DMS153 treated with DMSO at 0.1 percent for 48 hours (cell line): ENCODE results near the gene ORAI3.
A peak's percentile ranks its signal among the peaks of the same experiment; 100 is the strongest.

Experiments
- DNase-seq: peaks from one replicate; lab custom pipeline; 2025; ENCODE audit not compliant: unreplicated experiment; lab: John Stamatoyannopoulos, UW

ORAI3 gene

DNA sequence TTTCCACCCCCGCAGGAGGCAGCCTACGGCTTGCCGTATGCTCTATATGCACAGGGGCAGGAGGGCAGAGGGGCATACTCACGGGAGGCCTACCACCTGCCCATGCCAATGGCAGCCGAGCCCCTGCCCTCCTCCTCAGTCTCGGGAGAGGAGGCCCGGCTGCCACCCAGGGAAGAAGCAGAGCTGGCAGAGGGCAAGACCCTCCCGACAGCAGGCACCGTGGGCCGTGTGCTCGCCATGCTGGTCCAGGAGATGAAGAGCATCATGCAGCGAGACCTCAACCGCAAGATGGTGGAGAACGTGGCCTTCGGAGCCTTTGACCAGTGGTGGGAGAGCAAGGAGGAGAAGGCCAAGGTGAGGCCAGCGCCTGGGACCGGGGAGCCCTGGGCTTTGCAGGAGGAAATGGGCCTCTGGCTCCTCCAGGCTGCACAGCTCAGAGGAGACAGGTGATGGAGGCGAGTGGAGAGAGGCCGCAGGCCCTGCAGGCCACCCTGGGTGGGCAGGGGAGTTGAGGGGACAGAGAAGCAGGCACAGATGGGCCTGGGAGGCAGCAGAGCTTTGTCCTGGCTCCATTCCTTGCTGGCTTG lies 17.3 kb downstream of the ORAI3 start:
- DNase-seq: no peak

DNA sequence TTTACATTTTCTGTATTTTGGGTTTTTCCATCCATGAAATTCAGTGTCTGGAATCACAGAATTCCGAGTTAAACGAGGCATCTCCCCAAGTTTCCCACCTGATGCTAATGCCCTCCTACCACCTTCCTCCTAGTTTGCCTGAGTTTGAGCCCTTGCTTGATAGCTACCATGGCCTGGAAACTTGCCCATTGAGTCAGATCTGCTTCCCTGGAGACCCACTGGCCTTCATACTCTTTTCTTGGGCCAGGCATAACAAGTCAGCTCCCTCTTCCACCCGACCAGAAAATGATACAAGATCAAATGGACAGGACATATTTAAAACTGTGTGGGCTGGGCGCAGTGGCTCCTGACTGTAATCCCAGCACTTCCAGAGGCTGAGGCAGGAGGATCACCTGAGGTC lies 18.9 kb downstream of the ORAI3 start:
- DNase-seq: no peak

DNA sequence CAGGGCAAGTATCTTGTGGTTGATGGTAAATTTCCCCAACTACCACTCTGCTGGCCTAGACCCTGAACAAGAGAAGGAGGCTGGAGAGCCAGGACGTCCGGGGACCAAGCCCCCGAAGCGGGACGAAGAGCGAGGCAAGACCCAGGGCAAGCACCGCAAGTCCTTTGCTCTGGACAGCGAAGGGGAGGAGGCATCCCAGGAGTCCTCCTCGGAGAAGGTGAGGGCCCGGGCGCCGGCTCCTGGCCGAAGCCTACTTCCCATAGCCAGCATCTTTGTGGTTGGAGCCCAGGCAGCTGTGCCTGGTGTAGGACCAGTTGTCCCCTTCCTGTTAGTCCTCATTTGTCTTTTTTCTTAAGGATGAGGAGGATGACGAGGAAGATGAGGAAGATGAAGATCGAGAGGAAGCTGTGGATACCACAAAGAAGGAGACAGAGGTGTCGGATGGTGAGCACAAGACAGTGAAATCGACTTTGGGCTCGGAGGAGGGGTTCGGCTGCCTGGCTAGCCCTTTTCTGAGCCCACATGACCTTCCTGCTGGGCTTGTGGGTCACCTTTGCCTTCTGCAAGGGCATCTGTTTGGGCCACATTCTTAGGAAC lies 20.5 kb downstream of the ORAI3 start:
- no peak for DNase-seq

DNA sequence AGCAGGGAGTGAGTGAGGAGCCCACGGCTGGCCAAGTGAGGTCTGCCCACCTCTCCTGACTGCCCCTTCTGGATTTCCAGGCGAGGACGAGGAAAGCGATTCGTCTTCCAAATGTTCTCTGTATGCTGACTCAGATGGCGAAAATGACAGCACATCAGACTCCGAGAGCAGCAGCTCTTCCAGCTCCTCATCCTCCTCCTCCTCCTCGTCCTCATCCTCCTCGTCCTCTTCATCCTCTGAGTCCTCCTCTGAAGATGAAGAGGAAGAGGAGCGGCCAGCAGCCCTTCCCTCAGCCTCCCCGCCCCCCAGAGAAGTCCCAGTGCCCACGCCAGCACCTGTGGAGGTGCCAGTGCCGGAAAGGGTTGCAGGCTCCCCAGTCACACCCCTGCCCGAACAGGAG lies 22.4 kb downstream of the ORAI3 start:
- DNase-seq: no peak

DNA sequence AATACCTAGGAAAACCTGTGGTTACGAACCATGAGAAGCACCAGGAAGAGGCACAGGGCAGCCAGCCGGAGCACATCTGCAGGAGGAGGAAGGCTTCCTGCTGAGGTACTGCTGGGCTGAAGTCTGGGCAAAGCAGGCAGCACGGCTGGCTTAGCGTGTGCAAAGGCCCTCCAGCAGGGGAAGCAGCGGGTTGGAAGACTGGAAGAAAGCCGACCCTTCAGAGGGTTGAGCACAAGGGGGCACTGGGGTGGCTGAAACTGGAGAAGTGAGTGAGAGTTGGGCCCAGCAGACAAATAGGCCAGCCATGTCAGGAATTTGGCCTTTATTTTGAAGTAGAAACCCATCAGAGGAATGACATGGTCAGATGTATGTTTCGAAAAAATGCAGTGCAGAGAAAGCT lies 24.0 kb downstream of the ORAI3 start:
- no peak for DNase-seq

DNA sequence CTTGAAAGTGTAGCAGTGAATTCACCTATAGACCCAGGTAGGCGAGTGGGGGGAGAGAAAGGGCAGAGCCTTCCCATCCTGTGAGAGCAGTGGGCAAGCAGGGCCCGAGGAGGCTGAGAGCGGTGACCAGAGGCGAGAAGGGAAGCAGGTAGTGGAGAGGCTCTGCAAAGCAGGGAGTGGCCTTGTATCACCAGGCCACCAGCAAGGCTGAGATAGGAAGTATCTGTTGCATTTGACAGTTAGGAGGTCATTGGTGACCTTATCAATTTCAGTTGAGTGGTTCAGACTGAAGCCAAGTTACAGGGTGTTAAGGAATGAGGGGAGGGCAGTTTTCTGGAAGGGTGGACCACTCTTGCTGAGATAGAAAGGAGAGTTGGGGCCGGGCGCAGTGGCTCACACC lies 25.5 kb downstream of the ORAI3 start:
- DNase-seq: no peak

DNA sequence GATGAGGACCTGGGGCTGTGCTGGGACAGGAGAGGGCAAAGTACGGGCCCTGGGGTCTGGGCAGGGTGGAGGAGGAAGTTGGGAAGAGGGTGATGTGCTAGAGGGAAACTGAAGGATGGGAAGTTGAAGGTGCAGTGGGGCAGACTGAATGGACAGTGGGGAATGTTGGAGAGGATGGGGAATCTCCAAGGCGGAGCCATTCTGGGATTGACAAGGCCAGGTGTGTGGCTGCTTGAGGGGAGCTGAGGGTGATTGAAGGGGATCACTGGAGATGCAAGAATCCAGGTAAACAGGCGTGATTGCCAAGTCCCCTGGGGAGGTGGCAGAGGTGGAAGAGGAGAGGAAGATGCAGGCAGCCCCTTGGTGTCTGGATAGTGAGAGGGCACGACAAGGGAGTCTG lies 27.6 kb downstream of the ORAI3 start:
- no peak for DNase-seq

DNA sequence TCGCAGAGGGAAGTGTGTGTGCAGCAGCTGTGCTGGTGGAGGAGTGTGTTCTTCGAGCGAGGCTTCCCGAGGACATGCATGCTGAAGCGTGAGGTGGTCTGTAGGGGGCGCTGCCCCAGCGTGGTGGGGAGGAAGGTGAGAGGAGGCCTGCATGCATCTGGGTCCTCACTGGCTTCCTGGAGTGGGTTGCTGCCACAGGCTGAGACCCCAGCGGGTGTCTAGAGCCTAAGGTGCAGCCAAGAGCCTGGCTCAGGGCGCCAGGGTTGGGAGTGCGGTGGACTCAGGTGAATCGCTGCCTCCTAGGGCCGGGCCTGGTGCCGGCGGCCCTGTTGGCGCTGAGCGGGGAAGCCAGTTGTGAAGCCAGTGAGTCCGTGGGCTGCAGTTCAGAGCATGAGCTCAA lies 28.6 kb downstream of the ORAI3 start:
- no peak for DNase-seq

DNA sequence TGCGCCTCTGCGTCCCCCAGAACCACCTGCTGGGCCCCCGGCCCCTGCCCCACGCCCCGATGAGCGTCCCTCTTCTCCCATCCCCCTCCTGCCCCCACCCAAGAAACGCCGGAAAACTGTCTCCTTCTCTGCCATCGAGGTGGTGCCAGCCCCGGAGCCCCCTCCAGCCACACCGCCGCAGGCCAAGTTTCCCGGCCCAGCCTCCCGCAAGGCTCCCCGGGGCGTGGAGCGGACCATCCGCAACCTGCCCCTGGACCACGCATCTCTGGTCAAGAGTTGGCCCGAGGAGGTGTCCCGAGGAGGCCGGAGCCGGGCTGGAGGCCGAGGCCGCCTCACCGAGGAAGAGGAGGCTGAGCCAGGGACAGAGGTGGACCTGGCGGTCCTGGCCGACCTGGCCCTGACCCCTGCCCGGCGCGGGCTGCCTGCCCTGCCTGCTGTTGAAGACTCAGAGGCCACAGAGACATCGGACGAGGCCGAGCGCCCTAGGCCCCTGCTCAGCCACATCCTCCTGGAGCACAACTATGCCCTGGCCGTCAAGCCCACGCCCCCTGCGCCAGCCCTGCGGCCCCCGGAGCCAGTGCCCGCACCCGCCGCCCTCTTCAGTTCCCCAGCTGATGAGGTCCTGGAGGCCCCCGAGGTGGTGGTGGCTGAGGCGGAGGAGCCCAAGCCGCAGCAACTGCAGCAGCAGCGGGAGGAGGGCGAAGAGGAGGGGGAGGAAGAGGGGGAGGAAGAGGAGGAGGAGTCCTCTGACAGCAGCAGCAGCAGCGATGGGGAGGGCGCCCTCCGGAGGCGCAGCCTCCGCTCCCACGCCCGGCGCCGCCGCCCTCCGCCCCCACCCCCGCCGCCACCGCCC lies 30.5 kb downstream of the ORAI3 start:
- no peak for DNase-seq

DNA sequence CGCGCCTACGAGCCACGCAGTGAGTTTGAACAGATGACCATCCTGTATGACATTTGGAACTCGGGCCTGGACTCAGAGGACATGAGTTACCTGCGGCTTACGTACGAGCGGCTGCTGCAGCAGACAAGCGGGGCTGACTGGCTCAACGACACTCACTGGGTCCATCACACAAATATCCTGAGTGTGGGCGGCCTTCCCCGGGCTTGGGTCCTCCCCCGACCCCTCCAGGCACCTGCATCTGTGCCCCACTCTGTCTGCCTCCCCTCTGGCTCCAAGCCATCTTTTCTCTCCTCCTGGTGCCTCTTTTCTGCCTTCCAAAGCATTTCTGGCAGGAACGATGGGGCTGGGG lies 31.1 kb downstream of the ORAI3 start:
- no peak for DNase-seq

DNA sequence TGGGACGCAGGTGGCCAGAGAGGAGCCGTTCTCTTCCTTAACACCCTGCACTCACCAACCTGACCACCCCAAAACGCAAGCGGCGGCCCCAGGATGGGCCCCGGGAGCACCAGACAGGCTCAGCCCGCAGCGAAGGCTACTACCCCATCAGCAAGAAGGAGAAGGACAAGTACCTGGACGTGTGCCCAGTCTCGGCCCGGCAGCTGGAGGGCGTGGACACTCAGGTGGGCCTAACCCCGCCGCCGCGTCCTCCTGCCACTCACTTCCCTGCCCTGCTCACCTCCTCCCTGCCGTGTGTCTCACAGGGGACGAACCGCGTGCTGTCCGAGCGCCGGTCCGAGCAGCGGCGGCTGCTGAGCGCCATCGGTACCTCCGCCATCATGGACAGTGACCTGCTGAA lies 31.6 kb downstream of the ORAI3 start:
- no peak for DNase-seq

DNA sequence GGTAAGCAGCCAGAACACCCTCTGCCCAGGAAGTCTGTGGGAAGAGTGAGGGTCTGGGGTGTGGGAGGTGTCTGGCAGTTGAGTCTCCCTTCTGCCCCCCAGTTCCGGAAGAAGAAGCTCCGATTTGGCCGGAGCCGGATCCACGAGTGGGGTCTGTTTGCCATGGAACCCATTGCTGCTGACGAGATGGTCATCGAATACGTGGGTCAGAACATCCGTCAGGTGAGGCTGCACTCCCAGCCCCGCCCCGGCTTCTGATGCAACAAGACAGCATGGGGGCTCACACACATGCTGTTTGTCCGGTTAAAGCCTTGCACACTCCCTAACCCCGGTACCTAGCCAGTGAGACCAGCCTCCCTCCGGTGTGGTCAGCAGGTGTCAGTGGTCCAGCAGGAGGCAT lies 32.1 kb downstream of the ORAI3 start:
- DNase-seq: no peak

DNA sequence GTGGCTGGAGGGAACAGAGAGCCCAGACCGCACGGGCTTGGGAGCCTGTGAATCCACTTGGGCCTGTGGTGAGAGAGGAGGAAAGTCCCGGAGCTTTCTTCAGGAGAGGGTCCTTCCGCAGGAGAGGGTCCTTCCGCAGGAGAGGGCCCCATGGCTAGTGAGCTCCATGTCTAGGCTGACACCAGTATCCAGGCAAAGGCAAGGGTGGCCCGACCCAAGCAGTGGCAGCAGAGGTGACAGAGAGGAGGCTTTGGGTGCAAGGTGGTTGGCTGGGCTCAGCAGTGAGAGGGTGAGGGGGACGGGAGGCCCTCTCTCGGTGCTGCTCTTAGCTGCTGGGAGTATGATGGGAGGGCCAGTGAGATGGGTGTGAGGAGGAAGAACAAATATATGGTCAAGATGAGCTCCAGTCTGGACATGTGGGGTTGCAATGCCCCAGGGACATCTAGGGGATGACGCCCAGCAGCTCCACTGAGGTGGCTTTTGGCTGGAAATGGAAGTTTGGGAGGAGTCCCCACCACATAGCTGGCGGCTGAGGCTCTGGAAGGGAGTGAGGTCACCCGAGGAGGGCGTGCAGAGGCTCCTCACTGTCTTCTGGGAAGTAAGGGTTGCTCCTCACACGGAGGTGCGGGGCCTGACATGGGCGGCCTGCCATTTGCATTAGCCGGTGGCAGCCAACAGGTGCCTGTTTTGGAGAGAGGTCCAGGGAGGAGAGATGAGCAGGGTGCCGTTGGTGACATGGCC lies 33.9 kb downstream of the ORAI3 start:
- no peak for DNase-seq

DNA sequence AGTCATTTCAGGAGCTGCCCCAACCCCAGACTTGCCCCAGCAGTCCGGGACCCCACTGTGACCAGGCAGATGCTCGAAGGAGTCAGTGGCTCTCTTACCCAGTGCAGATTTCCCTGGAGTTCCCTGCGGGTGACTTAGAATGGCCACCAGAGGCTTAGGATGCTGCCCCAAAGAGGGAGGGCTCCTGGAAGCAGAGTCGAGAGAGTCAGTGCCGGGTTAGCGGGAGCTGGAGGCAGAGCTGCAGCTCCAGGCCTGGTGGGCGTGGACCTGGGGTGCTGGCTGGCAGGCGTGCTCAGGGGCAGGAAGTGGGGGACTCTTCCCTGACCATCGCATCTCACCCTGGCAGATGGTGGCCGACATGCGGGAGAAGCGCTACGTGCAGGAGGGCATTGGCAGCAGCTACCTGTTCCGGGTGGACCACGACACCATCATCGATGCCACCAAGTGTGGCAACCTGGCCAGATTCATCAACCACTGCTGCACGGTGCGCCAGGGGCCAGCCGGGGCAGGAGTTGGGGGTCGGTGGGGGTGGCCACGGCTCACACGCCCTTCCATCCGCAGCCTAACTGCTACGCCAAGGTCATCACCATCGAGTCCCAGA lies 34.5 kb downstream of the ORAI3 start:
- no peak for DNase-seq

DNA sequence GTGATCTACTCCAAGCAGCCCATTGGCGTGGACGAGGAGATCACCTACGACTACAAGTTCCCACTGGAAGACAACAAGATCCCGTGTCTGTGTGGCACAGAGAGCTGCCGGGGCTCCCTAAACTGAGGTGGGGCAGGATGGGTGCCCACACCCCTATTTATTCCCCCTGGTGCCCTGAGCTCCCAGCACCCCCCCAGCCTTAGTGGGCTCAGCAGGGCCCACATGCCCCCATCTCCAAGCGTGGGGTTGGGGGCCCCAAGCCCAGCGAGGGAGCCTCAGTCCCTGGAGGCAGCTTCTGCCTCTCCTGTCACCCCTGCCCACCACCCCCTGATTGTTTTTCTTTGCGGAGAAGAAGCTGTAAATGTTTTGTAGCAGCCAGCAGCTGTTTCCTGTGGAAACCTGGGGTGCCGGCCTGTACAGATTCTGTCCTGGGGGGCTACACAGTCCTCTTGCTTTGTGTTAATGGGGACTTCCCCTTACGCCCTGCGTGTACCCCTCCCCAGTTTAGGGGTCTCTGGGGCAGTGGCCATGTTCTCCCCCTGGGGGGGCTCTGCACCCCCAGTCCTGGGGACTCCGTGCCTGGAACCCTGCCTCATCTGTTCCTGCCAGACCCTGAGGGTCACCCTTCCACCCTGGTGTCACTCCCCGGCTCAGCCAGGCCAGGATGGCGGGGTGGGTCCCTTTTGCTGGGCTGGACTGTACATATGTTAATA lies 35.2 kb downstream of the ORAI3 start:
- DNase-seq: no peak

DNA sequence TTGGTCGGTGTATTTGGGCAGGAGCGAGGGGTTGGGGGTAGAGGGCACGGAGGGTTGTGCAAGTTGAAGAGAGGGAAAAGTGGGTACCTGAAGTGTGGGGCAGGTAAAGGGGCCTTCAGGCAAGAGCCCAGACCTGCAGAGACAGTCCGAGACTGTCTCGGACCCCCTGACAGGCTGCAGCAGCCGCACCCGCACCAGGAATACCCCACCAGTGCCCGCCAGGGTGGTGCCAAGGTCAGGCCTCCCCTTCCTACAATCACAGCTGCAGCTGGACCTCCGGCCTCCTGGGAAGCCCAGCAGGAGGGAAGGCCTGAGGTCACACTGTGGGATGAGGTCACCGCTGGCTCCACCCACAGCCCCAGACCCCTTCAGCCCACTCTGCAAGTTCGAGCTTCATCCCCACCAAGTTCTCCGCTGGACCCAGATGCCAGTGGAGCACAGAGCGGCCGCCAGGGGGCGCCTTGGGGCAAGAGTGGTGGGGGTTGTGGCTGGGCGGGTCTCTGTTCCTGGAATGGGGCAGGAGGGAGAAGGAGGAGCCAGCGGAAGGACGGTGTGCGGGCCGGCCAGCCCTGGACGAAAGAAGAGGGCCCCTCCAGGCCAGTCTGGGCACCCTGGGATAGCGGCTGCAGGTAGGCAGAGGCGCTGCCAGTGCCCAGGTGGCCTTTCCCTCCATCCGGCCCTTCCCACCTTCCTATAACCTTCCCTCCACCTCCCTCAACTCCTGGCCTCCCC lies 36.0 kb downstream of the ORAI3 start, which contains the start of gene HSD3B7:
HSD3B7 (plus strand) TSS at position 539 of the 732 bp plus-strand sequence. CDS start 452 bp downstream, outside the sequence.
- peak; percentile 66 for DNase-seq

DNA sequence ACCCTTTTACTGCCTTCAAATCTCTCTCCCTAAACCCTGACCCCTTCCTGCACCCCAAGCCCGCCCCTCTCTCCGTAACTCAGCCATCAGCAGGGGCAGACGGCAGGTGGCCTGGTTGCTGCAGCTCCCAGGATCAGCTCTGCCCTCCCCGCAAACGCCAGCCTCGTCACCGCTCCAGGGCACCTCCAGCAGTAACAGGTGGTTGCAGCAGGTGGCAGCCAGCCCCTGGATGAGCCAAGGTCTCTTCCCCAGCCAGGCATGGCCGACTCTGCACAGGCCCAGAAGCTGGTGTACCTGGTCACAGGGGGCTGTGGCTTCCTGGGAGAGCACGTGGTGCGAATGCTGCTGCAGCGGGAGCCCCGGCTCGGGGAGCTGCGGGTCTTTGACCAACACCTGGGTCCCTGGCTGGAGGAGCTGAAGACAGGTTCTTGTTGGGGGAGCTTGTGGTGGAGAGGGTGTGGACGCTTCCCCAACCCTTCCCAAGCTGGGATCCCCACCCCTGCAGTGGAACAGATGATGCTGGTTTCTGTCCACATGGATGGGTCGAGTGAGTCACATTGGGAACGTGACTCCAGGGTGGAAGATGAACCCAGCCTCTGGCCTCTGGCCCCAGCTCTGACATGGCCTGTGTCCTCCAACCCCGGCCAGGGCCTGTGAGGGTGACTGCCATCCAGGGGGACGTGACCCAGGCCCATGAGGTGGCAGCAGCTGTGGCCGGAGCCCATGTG lies 36.7 kb downstream of the ORAI3 start:
- DNase-seq: peak; percentile 48

DNA sequence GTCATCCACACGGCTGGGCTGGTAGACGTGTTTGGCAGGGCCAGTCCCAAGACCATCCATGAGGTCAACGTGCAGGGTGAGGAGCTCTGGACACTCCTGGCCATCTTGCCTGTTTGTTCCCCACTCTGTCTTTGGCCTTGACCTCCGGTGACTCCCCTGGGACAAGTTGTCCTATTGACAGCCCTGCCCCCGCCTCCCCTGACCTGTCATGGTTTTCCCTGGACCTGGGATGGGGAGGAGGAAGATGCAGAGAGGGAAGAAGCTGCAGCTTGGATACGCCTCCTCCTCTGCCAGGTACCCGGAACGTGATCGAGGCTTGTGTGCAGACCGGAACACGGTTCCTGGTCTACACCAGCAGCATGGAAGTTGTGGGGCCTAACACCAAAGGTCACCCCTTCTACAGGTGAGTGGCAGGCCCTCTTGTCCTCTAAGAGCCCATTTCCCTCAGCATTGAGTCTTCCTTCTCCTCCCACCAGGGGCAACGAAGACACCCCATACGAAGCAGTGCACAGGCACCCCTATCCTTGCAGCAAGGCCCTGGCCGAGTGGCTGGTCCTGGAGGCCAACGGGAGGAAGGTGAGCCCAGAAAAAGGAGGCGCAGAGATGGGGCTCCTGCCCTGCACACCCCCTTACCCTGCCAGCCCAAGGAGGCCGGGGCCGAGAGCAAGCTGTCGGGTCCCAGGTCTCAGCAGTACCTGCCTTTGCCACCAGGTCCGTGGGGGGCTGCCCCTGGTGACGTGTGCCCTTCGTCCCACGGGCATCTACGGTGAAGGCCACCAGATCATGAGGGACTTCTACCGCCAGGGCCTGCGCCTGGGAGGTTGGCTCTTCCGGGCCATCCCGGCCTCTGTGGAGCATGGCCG lies 37.5 kb downstream of the ORAI3 start:
- DNase-seq: no peak
